Fibroblast of mammary gland (primary cell): Measurements from ENCODE around the gene CORT.
"Not testable (repeated sequence)": the region's sequence is repeated elsewhere in the genome, so short reads cannot be mapped to it uniquely, and the experiment has no call there.

Source experiments
- DNase-seq: peaks from one replicate; pipeline ENCODE4 v3.0.0-alpha.2; 2010; ENCODE audit warnings: low read depth
- H3K4me3 ChIP-seq: 2 replicates; pipeline ENCODE4 v1.5.1; 2011; ENCODE audit warnings: low read depth, mild to moderate bottlenecking, low read length, moderate library complexity; ENCODE audit not compliant: control insufficient read depth
- TF ChIP-seq, protein P1 (sequence below): conservative IDR thresholded peaks from 2 replicates; pipeline ENCODE4 v1.5.1; 2011; ENCODE audit warnings: low read depth, low read length, inconsistent platforms; ENCODE audit not compliant: control insufficient read depth, insufficient read depth

The CORT gene

DNA sequence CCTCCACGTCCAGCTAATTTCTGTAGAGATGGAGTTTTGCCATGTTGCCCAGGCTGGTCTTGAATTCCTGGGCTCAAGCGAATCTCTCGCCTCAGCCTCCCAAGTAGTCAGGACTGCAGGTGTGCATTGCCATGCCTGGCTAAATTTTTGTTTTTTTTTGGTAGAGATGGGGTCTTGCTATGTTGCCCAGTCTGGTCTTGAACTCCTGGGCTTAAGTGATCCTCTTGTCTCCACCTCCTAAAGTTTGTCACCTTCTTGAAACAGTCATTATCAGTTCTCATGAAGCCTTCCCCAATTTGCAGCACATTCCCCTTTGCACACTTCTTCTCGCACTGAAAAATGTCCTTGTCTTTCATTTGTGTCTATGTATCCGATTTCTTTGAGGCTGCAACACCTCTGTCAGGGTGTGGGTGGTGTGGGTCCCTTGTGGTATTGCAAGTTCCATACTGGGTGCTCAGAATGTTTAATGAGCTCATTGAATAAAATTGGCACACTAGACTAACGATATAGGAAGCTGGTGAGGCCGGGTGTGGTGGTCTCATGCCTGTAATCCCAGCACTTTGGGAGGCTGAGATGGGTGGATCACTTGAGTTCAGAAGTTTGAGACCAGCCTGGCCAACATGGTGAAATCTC, 2.9 kb upstream of the CORT start:
- H3K4me3 ChIP-seq: no peak overlapping the region

DNA sequence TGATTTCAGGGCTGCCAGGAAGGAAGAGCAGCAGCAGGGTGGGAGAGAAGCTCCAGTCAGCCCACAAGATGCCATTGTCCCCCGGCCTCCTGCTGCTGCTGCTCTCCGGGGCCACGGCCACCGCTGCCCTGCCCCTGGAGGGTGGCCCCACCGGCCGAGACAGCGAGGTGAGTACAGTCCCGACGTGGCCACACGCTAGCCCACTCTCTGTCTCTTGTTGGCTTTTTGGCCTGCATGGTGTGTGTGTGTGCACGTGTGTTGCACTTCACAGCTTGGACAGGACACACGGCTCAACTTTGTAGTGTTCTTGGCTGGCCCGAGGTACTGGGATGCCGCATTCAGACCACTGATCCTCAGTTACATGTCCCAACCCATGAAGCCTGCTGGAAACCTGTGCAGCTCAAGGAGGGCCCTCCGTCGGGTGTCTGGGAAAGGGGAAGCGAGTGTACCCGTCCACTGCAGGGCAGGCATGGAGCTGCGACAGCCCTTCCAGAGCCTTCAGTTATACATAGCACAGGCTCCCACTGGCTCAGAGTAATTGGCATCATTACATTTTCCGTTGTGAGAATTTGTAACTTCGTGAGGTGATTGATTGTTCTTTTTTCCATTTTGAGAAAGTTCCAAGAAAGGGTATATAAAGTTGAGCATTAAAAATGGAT, 454 bp downstream of the CORT start:
- DNase-seq: no peak
- TF ChIP-seq, protein P1, sequence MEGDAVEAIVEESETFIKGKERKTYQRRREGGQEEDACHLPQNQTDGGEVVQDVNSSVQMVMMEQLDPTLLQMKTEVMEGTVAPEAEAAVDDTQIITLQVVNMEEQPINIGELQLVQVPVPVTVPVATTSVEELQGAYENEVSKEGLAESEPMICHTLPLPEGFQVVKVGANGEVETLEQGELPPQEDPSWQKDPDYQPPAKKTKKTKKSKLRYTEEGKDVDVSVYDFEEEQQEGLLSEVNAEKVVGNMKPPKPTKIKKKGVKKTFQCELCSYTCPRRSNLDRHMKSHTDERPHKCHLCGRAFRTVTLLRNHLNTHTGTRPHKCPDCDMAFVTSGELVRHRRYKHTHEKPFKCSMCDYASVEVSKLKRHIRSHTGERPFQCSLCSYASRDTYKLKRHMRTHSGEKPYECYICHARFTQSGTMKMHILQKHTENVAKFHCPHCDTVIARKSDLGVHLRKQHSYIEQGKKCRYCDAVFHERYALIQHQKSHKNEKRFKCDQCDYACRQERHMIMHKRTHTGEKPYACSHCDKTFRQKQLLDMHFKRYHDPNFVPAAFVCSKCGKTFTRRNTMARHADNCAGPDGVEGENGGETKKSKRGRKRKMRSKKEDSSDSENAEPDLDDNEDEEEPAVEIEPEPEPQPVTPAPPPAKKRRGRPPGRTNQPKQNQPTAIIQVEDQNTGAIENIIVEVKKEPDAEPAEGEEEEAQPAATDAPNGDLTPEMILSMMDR: no peak

More for the DNA sequence above, 2.9 kb upstream of the CORT start:
- TF ChIP-seq, protein P1: no peak
- DNase-seq: no peak

DNA sequence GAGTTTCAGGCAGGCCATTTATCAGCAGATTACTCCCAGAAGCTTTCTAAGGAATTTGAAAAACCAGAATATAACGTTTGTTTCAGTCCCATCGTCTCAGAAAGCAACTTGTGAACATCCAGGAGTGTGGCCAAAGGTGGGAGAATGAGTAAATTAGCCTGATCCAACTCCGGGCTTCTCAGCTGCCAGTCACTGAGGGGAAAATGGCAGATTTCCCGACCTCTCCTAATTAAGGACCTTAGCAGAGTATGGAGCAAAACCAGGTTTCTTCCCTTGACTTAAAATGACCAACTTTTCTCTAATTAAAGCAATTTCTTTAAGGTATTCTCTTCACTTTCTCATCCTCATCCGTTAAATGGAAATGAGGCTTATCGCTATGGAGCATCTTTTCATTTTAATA, 1.0 kb downstream of the CORT start:
- TF ChIP-seq, protein P1: no peak
- no peak for DNase-seq
- no peak overlapping the region for H3K4me3 ChIP-seq

More for the DNA sequence above, 454 bp downstream of the CORT start:
- no peak overlapping the region for H3K4me3 ChIP-seq

DNA sequence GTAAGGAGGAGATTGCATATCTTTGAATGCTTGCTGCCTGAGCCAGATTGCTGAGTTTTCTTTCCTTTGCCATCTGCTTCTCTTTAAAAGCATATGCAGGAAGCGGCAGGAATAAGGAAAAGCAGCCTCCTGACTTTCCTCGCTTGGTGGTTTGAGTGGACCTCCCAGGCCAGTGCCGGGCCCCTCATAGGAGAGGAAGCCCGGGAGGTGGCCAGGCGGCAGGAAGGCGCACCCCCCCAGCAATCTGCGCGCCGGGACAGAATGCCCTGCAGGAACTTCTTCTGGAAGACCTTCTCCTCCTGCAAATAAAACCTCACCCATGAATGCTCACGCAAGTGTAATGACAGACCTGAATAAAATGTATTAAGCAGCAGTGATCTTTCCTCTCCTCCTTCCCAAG, 1.5 kb downstream of the CORT start:
- TF ChIP-seq, protein P1: no peak
- peak overlapping the region; percentile 18 for H3K4me3 ChIP-seq
- peak; percentile 55 for DNase-seq

DNA sequence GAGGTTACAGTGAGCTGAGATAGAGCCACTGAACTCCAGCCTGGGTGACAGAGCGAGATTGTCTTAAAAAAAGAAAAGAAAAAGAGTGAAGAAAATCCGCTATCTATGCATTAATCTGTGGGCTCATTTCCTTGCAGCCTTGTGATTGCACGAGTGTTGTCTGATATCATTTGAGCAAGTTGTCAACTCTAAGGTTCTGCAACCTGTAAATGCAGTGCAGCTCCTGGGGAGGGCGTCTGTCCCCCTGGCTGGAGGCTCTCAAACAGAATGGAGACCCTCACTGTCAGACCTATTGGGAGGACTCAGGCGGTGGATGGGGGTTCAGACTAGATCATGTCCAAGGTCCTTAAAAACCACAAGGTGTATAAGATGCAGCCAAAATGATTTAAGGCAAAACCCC, 6.2 kb downstream of the CORT start:
- DNase-seq: no peak
- no peak overlapping the region for H3K4me3 ChIP-seq
- TF ChIP-seq, protein P1: no peak

DNA sequence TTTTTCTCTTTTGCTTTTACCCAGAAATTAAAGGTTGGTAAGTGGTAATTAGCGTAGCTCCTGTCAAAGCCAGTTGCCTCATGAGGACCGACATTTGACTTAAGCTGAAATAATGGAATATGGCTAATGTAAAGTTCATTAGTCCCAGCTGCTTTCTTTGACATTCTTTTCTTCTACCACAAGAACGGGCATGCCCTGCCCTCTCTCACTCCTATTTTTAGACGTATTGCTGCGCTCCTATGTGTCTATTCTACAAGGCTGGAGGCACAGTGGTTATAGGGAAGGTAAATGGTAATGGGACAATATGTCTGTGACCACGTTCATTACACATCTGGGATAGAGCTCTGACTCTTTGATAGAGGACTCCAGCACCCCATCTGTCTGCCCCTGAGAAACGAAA, 6.8 kb downstream of the CORT start:
- no peak overlapping the region for H3K4me3 ChIP-seq
- TF ChIP-seq, protein P1: no peak
- DNase-seq: no peak

DNA sequence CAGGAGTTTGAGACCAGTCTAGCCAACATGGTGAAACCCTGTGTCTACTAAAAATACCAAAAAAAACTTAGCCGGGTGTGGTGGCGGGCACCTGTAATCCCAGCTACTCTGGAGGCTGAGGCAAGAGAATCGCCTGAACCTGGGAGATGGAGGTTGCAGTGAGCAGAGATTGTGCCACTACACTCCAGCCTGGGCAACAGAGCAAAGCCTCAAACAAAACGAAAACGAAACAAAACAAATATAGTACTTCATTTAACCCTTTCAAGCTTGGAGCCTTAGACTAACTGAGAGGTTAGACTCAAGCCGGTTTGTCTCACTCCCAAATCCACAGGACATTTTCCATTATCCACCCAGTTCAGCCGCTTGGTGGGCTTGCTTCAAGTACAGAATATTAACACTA, 7.6 kb downstream of the CORT start:
- H3K4me3 ChIP-seq, DNase-seq: not testable (repeated sequence)
